GM11168 (cell line): Measurements from ENCODE around the gene MFRP.

ENCODE experiments used
- in situ Hi-C: fragments of 300-500 bp; cut with MboI; formaldehyde crosslinking; loops from one replicate; pipeline ENCODE4 v1.12.0; 2022; ENCODE audit warnings: low sequenced_read_pairs; ENCODE audit not compliant: unreplicated experiment

Gene MFRP

DNA sequence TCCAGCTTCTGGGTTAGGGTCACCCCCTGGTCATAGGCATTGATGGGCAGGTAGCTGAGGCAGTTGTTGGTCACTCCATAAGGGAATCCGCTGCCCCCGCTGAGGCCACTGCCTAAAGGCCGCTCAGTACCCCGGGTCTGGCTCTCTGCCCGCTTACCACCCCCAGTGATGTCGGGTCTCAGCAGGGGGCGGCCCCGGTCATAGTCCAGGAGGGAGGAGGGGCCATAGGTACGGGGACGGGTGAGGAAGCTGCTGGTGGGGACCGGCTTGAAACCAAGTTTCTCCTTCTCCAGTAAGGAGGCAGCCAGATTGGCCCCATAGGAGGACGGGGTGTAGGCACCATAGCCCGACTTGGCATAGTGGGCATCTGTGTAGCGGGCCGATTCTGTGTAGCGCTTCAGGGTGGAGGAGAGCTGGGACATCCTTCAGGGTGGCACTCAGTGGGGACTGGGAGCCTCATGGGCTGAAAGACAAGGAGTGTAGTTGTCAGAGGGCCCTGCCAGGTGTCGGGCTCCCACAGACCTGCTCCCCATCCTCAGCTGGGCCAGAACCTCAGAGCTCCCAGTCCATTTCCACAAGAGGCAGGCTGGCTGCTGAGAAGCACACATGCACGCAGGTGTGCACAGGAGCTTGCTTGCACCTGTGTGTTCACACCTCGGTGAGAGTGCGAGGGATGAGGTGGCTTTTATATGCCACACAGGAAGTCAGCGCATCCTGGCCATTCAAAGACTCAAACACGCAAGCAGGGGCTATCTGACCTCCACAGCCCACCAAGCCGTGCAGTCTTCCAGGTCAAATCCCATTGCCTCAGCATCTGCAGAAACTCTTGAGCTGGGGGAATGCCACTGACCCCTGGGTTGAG lies 26.8 kb upstream of the MFRP start:
- in situ Hi-C loops: no loop called here

DNA sequence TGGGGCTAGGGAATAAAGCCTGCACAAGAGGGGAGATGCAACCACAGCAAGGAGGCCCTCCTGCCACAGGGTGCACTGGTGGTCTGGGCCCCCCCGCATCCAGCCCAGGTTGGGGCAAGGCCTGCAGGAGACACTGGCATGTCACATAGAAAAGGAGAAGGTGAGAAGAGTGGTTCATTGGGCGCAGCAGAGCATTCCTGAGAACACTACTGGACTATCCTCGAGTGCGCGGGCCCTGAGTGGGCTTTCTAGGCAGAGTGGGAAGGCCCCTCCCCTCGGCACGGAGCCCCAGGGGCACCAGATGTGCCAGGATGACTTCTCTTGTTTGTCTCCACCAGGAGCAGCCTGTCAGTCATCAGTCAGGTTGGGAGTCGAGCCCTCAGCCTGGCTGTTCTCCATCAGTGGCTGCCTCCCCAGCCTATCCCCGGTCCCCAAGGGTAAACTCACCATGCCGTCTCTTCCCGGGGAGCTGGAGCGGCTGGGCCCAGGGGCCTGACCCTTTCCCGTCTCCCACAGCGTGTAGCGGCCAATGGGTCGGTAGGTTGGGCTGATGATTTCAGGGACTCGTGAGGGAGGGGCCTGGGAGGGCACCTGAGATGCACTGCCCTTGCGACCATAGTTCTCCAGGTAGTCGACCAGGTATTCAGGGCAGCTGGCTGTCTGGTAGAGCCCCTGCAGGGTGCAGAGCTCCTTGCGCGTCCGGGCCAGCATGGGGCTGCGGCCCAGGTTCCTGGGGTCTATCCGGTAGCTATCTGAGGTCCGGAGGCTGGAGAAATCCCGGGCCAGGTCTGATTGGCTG lies 26.0 kb upstream of the MFRP start:
- in situ Hi-C loops: no loop called here

DNA sequence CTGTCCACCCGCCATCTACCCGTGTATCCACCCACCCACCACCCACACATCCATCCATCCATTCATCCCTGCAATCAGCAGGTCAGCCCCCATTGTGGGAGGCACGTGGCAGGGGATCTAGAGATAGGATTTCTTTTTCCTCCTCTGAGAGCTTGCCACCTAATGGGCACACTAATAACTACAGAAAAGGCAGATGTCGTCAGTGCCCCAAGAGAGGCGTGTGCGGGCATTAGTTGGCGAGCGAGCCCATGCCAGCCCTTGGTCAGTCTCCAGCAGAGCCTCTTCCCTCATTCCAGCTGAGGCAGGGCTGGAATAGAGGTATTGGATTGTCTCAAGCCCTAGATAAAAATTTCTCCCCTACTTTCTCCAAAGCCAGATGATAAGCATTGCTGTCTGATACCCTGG lies 25.3 kb upstream of the MFRP start:
- in situ Hi-C loops: no loop called here

DNA sequence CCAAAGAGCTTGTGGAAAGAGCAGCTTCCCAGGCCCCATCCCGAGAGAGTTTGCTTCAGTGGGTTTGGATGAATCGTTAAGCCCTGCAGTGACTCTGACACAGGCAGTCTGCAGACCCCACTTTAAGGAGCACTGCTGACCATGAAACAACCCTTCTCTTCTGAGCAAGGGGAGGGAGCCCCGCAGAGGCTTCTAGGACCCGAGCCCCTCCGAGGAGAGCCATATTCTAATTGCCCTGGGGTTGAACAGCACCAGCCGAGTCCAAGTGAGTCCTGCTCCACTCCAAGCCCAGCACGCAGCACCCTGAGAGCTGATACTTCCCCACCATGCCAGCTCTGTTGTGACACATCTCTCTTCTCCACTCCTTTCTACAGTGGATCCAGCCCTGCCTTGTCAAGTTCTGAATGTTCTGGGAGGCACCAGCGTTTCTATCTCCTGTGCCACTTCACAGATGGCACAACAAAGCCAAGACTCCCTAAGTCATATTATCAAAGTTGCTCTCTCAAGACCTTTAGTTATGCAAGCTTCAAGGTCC lies 24.6 kb upstream of the MFRP start:
- in situ Hi-C loops: no loop called here

- in situ Hi-C loops: no loop called here
These were observed 24.1 kb upstream of the MFRP start for GRCh38 chr11:119370486-119371046.

GRCh38 chr11:119369132-119369925 lies 22.8 kb upstream of the MFRP start:
- in situ Hi-C loops: no loop called here

DNA sequence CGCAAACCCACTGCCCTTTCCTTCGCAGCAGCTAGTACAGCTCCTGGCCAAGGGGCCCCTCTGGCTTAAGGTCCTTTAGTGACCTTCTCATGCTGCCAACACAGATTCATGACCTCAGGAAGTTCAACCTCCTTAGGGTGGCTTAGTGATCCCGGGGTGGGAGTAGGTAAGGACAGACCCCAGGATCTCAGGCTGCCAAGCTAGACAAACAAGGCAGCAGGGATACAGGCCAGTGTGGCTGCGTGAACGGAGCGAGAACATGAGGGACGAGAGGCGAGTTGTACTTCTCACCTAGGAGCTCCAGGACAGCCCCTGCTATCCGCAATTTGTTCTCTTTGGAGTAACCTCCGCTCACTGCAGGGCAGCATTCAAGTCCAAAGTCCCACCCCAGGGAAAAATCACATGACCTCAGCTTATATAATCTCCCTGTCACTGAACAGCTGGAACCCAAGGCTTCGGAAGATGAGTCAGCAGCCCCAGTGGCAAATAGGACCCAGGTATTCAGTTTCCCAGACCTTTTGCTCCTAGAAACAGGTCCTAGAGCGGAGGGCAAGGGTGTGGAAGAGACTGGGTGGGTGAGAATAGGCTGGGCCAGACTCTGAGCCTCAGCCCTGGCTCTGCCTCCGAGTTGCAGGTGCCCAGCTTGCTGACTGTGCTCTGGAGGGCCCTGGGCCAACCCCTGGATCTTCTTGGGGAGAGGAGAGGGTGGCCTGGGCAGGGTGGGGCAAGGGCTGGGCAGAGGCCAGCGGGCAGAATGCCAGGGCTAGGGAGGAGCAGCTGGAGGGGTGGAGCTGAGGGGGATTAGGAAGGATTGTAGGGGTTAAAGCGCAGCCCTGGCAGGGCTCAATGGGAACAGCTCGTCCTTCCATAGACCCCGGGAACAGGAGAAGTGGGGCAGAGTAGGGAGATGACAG lies 21.9 kb upstream of the MFRP start:
- in situ Hi-C loops: no loop called here

DNA sequence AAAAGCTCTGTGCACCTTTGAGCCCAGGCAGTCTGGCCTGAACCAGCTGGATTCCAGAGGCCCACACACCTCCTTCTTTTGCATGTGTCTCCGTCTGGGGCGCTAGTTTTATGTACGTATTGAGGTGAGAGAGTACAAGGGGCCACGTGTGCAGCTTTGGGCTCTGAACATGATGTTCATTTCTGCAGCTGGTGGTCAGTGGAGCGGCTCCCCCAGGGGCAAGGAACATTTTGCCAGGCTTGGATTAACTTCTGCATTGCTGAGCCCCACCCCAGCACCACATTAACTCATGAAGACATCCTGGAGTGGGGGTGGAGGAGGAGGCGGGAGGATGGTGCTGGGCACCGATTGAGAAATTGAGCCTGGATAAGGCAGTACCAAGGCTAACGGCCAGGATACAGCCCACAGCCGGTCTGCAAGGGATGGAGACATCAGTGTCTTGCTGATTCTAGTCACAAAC lies 21.2 kb upstream of the MFRP start:
- in situ Hi-C loops: no loop called here

DNA sequence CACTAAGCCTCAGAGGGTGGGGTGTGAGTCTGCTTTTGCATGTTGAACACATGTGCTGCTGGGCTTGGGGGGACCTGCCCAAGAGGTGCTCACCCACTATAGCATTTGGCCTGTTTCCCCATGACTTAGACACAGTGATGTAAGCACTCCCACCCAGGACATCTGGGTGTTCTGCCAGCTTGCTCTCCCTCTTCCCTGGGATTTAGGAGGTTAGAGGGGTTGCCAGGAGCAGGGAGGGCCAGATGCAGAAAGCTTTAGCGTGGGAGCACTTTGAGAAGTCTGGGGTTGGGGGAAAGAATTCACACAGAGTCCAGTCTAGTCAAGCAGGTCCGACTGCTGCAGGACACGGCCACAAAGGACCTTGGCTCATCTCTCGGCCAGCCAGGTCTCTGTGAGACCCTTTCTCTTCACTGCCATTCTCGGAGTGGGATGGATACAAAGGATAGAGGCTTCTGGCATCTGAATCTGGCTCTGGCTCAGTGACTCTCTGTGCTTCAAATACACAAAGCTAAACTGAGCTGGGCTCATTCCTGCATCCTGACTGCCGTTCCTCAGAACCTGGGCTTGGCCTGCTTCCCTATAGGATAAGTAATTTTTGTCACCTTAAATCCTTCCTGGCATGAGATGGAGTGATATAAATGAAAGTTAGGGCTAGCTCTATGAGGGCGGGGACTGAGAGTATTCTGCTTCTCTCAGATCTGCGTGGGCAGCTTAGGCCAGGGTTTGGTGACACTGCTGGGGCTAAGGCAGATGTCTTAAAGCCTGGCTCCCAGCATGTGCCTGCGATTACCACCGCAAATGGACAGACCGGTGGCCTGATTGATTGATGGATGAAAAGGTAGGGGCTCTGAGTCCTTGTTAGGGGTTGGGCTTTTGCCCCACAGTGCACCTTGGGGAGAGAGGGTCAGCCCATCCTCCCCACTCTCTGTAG lies 20.4 kb upstream of the MFRP start:
- in situ Hi-C loops: no loop called here

DNA sequence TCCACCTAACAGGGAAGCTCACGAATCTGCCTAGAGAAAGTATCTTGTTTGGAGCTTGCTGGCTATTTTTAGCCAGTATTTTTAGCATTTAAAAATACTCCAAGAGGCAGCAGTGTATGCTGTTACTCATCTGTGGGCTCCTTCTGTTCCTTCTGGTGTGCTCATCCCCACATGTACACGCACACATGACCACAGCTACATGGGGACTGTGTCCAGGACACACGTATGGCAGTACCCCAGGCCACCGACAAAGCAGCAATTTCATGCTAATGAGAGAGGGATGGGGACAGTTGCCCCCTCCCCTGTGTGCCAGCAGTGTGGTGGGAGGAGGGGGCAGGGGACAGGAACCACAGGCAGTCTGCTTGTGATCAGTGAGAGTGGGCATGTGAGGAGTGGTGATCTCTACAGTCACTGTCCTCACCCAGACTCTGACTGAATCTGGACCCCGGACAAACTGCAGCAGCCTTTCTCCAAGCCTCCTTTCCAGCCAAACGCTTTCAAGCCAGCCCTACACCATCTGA lies 18.6 kb upstream of the MFRP start:
- in situ Hi-C loops: no loop called here

- in situ Hi-C loops: no loop called here
These were observed 17.5 kb upstream of the MFRP start for GRCh38 chr11:119363851-119364590.

DNA sequence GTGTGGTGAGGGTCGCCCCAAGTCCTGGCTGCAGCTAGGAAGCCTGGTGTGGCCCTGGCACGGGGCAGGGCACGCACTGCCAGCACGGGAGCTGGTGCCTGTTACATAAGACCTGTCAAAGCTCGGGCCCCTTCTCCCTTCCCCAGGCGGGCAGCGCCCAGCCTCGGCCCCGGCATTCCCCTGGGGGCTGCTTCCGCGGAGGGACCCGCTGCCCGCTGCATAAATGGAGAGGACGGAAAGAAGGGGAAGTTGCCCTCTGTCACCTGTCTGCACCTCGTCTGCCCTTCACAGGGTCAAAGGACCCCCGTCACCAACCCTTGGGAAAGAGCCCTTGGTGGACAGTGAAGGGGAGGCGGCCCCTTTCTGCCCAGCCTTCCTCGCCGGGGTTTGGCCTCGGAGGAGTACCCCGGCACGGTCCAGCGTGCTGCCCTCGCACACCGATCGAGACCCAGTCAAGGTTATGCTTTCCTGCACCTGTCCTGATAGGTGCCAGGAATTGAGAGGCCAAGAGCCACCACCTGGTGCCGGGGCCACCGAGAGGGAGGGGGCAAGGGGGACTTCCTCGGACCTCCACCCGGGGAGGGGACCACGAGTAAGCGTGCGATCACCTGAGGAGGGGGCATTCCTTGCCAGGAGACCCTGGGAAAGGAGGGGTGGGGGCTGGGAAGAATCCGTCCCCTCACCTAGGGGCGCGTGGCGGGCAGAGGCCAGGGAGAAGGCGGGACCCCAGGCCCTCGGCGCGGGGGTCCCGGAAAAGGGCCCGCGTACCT lies 16.8 kb upstream of the MFRP start:
- in situ Hi-C loops: no loop called here

GRCh38 chr11:119362741-119363080 lies 16.2 kb upstream of the MFRP start:
- in situ Hi-C loops: no loop called here

GRCh38 chr11:119361941-119362725 lies 15.6 kb upstream of the MFRP start:
- in situ Hi-C loops: no loop called here

GRCh38 chr11:119361056-119361787 lies 14.7 kb upstream of the MFRP start:
- in situ Hi-C loops: no loop called here
